Trophoblast cell (in vitro differentiated cells and primary cell): Measurements from ENCODE around the gene SP6.

Source experiments
- DNase-seq, 2 donors: peaks; one replicate each; pipeline ENCODE4 v3.0.0-alpha.2; 2016
- H2AFZ ChIP-seq: 2 replicates; pipeline ENCODE4 v1.6.1; 2013; ENCODE audit warnings: low read length, moderate library complexity, mild to moderate bottlenecking; ENCODE audit not compliant: insufficient read depth, poor library complexity
- H2AK5ac ChIP-seq: 2 replicates; pipeline ENCODE4 v1.6.1; 2013; ENCODE audit warnings: mild to moderate bottlenecking, low read length
- H2BK120ac ChIP-seq: 2 replicates; pipeline ENCODE4 v1.6.1; 2013; ENCODE audit warnings: low read length, mild to moderate bottlenecking, moderate library complexity; ENCODE audit not compliant: insufficient read depth, poor library complexity
- H2BK12ac ChIP-seq: 2 replicates; pipeline ENCODE4 v1.6.1; 2013; ENCODE audit warnings: mild to moderate bottlenecking, low read length, moderate library complexity
- H2BK5ac ChIP-seq: 2 replicates; pipeline ENCODE4 v1.6.1; 2013; ENCODE audit warnings: low read length, low read depth, moderate library complexity, mild to moderate bottlenecking; ENCODE audit not compliant: poor library complexity
- H3K14ac ChIP-seq: 2 replicates; pipeline ENCODE4 v1.6.1; 2013; ENCODE audit warnings: mild to moderate bottlenecking, low read length
- H3K18ac ChIP-seq: 2 replicates; pipeline ENCODE4 v1.6.1; 2013; ENCODE audit warnings: mild to moderate bottlenecking, low read length
- H3K23ac ChIP-seq: 2 replicates; pipeline ENCODE4 v1.6.1; 2013; ENCODE audit warnings: low read length
- H3K27ac ChIP-seq: 2 replicates; pipeline ENCODE4 v1.5.1; 2013; ENCODE audit warnings: low read depth, mild to moderate bottlenecking, inconsistent platforms, low read length, moderate library complexity
- H3K27me3 ChIP-seq: 2 replicates; pipeline ENCODE4 v1.6.1; 2013; ENCODE audit warnings: inconsistent platforms, mild to moderate bottlenecking, low read length, moderate library complexity; ENCODE audit not compliant: insufficient read depth
- H3K36me3 ChIP-seq, 2 experiments: 1 replicate in 1 of 2; 2 replicates in 1 of 2; pipeline ENCODE4 v1.6.1; 2013; ENCODE audit warnings: low read length in 2 of 2, mild to moderate bottlenecking in 2 of 2, moderate library complexity in 1 of 2; ENCODE audit not compliant: insufficient read depth in 2 of 2, control insufficient read depth in 1 of 2
- H3K4ac ChIP-seq: 2 replicates; pipeline ENCODE4 v1.6.1; 2013; ENCODE audit warnings: low read depth, mild to moderate bottlenecking, low read length, moderate library complexity
- H3K4me1 ChIP-seq, 2 experiments: 1 replicate in 1 of 2; 2 replicates in 1 of 2; pipeline ENCODE4 v1.6.1; 2013; ENCODE audit warnings: low read length in 2 of 2, mild to moderate bottlenecking in 2 of 2, moderate library complexity in 1 of 2; ENCODE audit not compliant: insufficient read depth in 2 of 2, control insufficient read depth in 1 of 2
- H3K4me2 ChIP-seq: 2 replicates; pipeline ENCODE4 v1.6.1; 2013; ENCODE audit warnings: inconsistent platforms, mild to moderate bottlenecking, low read length, moderate library complexity
- H3K4me3 ChIP-seq: 2 replicates; pipeline ENCODE4 v1.5.1; 2013; ENCODE audit warnings: mild to moderate bottlenecking, low read depth, low read length, inconsistent platforms
- H3K79me1 ChIP-seq: one replicate; pipeline ENCODE4 v1.6.1; 2013; ENCODE audit warnings: low read length
- H3K79me2 ChIP-seq: 2 replicates; pipeline ENCODE4 v1.6.1; 2013; ENCODE audit warnings: low read length, mild to moderate bottlenecking; ENCODE audit not compliant: control insufficient read depth, insufficient read depth, poor library complexity
- H3K9ac ChIP-seq: 2 replicates; pipeline ENCODE4 v1.6.1; 2013; ENCODE audit warnings: mild to moderate bottlenecking, low read length
- H3K9me3 ChIP-seq: 2 replicates; pipeline ENCODE4 v1.6.1; 2013; ENCODE audit warnings: low read depth, mild to moderate bottlenecking, control low read depth, inconsistent platforms, low read length; ENCODE audit not compliant: insufficient read depth
- H4K12ac ChIP-seq: 2 replicates; pipeline ENCODE4 v1.6.1; 2013; ENCODE audit warnings: low read depth, mild to moderate bottlenecking, low read length, moderate library complexity
- H4K8ac ChIP-seq: 2 replicates; pipeline ENCODE4 v1.6.1; 2013; ENCODE audit warnings: low read depth, mild to moderate bottlenecking, low read length, moderate library complexity
- H4K91ac ChIP-seq: one replicate; pipeline ENCODE4 v1.6.1; 2013; ENCODE audit warnings: low read depth, mild to moderate bottlenecking, low read length, moderate library complexity
- WGBS: extraction: QIAGEN DNeasy Blood & Tissue Kit; methylation state at CpG from one replicate; pipeline ENCODE4 v1.1.7; 2013; ENCODE audit warnings: missing lambda C conversion rate; ENCODE audit not compliant: insufficient read length, insufficient coverage; ENCODE audit errors: extremely low coverage; 5-methylcytosine and 5-hydroxymethylcytosine counted together

Gene SP6

DNA sequence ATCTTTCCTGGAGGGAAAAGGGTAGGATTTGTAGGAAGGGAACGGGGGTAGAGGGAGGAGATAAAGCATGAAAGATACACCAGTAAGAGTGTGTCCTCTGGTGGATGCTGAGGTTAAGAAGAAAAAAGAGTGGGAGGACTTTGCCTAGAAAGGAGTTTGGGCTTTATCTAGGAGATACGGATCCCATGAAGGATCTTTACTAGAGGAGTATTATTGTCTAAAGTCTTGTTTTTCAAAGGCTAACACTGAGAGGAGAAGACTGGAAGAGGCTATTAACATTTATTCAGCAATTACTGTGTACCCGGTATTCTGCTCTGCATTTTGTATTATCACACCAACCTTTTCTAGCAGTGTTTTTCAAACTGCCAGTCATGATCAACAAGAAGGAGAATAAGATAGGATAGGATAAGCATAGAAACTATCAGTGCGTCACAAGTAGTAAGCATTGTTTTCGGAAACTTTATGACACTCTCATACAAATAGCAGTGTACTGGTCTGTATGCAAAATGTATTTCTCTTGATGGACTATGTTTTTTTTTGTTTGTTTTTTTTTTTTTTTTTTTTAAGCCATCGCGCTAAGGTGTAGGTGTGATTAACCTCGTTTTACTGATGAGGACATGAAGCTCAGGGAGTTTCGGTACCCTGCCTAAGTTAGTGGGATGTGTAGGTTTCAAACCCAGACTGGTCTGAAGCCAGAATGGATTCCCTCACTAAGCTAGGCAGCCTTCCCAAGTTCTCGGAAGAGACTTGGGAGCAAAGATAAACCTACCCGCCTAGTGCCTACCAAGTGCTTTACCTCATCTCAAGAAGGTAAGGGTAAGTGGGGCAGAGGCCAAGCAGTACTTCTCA lies 43.8 kb upstream of the SP6 start:
- Histone ChIP-seq H3K27ac (peak overlapping the region; percentile 38), H4K12ac (peak overlapping the region; percentile 64), H3K4me1 (peaks cover 0 to 3% of the 10 kb centered on the region in 2 experiments)

GRCh38 chr17:47891545-47892088 lies 40.7 kb upstream of the SP6 start:
- Histone ChIP-seq H3K36me3 (no peaks in the 10 kb centered on the region), H3K4ac (no peak overlapping the region), H4K8ac (no peak overlapping the region), H3K79me2 (peaks cover 7% of the 10 kb centered on the region), H2AFZ (no peak overlapping the region), H3K23ac (no peak overlapping the region), H3K4me1 (peaks cover 0 to 2% of the 10 kb centered on the region in 2 experiments), H3K14ac (no peak overlapping the region), H2BK5ac (no peak overlapping the region), H4K91ac (no peak overlapping the region), H2BK120ac (no peak overlapping the region), H3K18ac (no peak overlapping the region), H3K4me2 (no peak overlapping the region), H2BK12ac (no peak overlapping the region), H3K9me3 (no peaks in the 10 kb centered on the region), H3K79me1 (peaks cover 7% of the 10 kb centered on the region), H4K12ac (no peak overlapping the region), H3K4me3 (no peak overlapping the region), H2AK5ac (no peak overlapping the region), H3K27ac (no peak overlapping the region), H3K9ac (no peak overlapping the region), H3K27me3 (no peaks in the 10 kb centered on the region)
- WGBS: no CpG with 5 or more reads among the region's 4 CpGs
- no peak for DNase-seq

More for the DNA sequence above, 43.8 kb upstream of the SP6 start:
- peak; percentile 85 to 86 for DNase-seq
- Histone ChIP-seq H3K23ac (no peak overlapping the region), H2AK5ac (no peak overlapping the region), H3K9me3 (no peaks in the 10 kb centered on the region), H2AFZ (peak overlapping the region; percentile 1), H3K79me2 (peaks cover 8% of the 10 kb centered on the region), H3K4ac (peak overlapping the region; percentile 4), H2BK120ac (no peak overlapping the region), H2BK5ac (no peak overlapping the region), H3K4me2 (peak overlapping the region; percentile 74), H3K36me3 (no peaks in the 10 kb centered on the region), H4K91ac (no peak overlapping the region), H4K8ac (peak overlapping the region; percentile 87), H3K79me1 (peaks cover 10% of the 10 kb centered on the region), H3K27me3 (no peaks in the 10 kb centered on the region), H3K9ac (peak overlapping the region; percentile 53), H2BK12ac (no peak overlapping the region), H3K4me3 (peak overlapping the region; percentile 88), H3K14ac (peak overlapping the region; percentile 60), H3K18ac (no peak overlapping the region)
- no CpG with 5 or more reads among the region's 11 CpGs for WGBS

DNA sequence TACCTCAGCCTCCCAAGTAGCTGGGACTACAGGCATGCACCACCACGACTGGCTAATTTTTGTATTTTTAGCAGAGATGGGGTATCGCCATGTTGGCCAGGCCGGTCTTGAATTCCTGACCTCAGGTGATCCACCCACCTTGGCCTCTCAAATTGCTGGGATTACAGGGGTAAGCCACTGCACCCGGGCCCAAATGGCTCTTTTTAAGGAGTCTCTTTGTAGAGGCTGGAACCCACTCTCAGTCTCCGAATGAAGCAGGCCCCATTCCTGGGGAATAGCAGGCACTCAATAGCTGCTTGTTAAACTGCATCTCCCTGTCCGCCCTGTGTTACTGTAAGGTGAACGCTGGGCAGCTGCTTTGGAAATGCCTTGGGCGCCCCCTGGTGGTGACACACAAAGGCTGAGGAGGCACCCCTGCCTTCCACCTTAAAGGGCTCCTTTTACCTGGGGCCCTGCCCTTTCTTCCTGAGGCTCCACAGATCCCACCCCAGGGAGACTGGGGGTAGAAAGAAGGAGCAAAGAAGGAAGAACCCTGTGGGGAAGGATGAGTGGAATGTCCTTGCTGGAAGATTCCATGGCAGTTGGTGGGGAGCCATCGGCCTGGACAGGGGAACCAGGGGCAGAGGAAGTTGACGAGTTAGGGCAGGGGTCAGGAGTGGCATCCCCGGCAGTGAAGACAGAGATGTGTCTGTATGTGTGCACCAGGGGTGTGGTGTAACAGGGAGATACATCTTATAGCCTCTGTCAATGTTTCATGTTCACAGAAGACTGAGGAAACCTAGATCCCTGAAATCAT lies 39.0 kb upstream of the SP6 start:
- Histone ChIP-seq H3K4ac (no peak overlapping the region), H2AK5ac (peak overlapping the region; percentile 61), H2BK5ac (no peak overlapping the region), H4K91ac (no peak overlapping the region), H2AFZ (no peak overlapping the region), H3K4me3 (no peak overlapping the region), H3K9me3 (no peaks in the 10 kb centered on the region), H3K79me1 (peaks cover 8% of the 10 kb centered on the region), H3K79me2 (peaks cover 3% of the 10 kb centered on the region), H3K14ac (no peak overlapping the region), H2BK120ac (no peak overlapping the region), H3K23ac (no peak overlapping the region), H3K4me1 (peaks cover 8 to 9% of the 10 kb centered on the region in 2 experiments), H2BK12ac (no peak overlapping the region), H4K12ac (no peak overlapping the region), H3K36me3 (no peaks in the 10 kb centered on the region), H3K9ac (no peak overlapping the region), H3K27me3 (no peaks in the 10 kb centered on the region), H3K27ac (no peak overlapping the region), H4K8ac (no peak overlapping the region), H3K4me2 (no peak overlapping the region), H3K18ac (no peak overlapping the region)
- peak; percentile 87 to 91 for DNase-seq
- no CpG with 5 or more reads among the region's 11 CpGs for WGBS

DNA sequence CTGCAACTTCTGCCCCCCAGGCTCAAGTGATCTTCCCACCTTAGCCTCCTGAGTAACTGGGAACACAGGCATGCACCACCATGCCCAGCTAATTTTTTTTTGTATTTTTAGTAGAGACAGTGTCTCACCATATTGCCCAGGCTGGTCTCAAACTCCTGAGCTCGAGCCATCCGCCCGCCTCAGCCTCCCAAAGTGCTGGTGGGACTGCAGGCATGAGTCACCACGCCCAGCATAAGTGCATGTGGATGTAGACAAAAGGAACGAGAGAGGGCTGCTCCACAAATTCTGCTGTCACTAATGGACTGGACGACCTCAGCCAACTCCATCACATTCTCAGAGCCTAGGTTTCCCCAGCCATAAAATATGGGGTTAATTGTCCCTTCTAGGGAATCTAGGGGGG lies 37.3 kb upstream of the SP6 start:
- no peak overlapping the region for H2BK5ac ChIP-seq
- peaks cover 7% of the 10 kb centered on the region for H3K79me2 ChIP-seq
- no peak overlapping the region for H4K91ac ChIP-seq
- no peak overlapping the region for H2AK5ac ChIP-seq
- H2BK12ac ChIP-seq: no peak overlapping the region
- peaks cover 23% of the 10 kb centered on the region in 2 experiments for H3K4me1 ChIP-seq
- DNase-seq: peak in 1 of 2 donors; percentile 19
- no peak overlapping the region for H3K9ac ChIP-seq
- H2AFZ ChIP-seq: no peak overlapping the region
- no peak overlapping the region for H4K12ac ChIP-seq
- no peaks in the 10 kb centered on the region for H3K36me3 ChIP-seq
- WGBS: no CpG with 5 or more reads among the region's 6 CpGs
- no peaks in the 10 kb centered on the region for H3K9me3 ChIP-seq
- H2BK120ac ChIP-seq: no peak overlapping the region
- H3K79me1 ChIP-seq: peaks cover 20% of the 10 kb centered on the region
- no peak overlapping the region for H3K4me3 ChIP-seq
- no peak overlapping the region for H3K14ac ChIP-seq
- H3K23ac ChIP-seq: no peak overlapping the region
- no peaks in the 10 kb centered on the region for H3K27me3 ChIP-seq
- H3K27ac ChIP-seq: peak overlapping the region; percentile 14
- no peak overlapping the region for H3K4ac ChIP-seq
- H4K8ac ChIP-seq: no peak overlapping the region
- H3K18ac ChIP-seq: no peak overlapping the region
- no peak overlapping the region for H3K4me2 ChIP-seq
